ENCODE data around the gene GAREM2. TPM values are rescaled to one million over a fixed set of nuclear protein-coding genes. Genes with fewer than 3 reads are reported as not detected.

GAREM2 gene
- total and polyA plus RNA-seq, 11 donors: 0.42 to 4.1 (median 0.81) TPM

GRCh38 chr2:26190369-26190768 lies 17.5 kb downstream of the GAREM2 start:
- intact Hi-C loops (cut with DNase I): no loop called here
- no peak overlapping the region for H3K4me3 ChIP-seq
- H3K9me3 ChIP-seq: no peaks in the 10 kb centered on the region
- ATAC-seq (no peak), DNase-seq (no peak)
- no peaks in the 10 kb centered on the region for H3K27me3 ChIP-seq
- H3K36me3 ChIP-seq: peaks cover 0 to 61% (median 54%) of the 10 kb centered on the region in 9 donors
- WGBS, 4 donors: 77 to 83% (median 79%) methylated on average over 7 of the region's 7 CpGs
- peaks cover 0 to 12% (median 0%) of the 10 kb centered on the region in 12 donors for H3K4me1 ChIP-seq
- H3K27ac ChIP-seq: no peak overlapping the region
- no peak for TF ChIP-seq POLR2A (IDR thresholded peaks at IDR 0.05)
- no peak for TF ChIP-seq CTCF (IDR thresholded peaks at IDR 0.05)

- TF ChIP-seq POLR2A (IDR thresholded peaks at IDR 0.05) (no peak), CTCF (IDR thresholded peaks at IDR 0.05) (no peak)
- no peaks in the 10 kb centered on the region for H3K9me3 ChIP-seq
- DNase-seq (no peak), ATAC-seq (no peak)
- intact Hi-C loops (cut with DNase I): no loop called here
- no peaks in the 10 kb centered on the region for H3K27me3 ChIP-seq
- no peak overlapping the region for H3K4me3 ChIP-seq
- no peak overlapping the region for H3K27ac ChIP-seq
- 76 to 81% (median 77%) methylated on average over 20 of the region's 20 CpGs for WGBS, 4 donors
- peaks cover 0 to 73% (median 66%) of the 10 kb centered on the region in 9 donors for H3K36me3 ChIP-seq
- H3K4me1 ChIP-seq: peaks cover 0 to 4% (median 0%) of the 10 kb centered on the region in 12 donors
These were observed 18.6 kb downstream of the GAREM2 start for GRCh38 chr2:26191316-26192159.

GRCh38 chr2:26193578-26194231 lies 20.8 kb downstream of the GAREM2 start:
- no peaks in the 10 kb centered on the region for H3K27me3 ChIP-seq
- TF ChIP-seq CTCF (IDR thresholded peaks at IDR 0.05): no peak
- TF ChIP-seq POLR2A (IDR thresholded peaks at IDR 0.05): no peak
- no peak overlapping the region for H3K4me3 ChIP-seq
- ATAC-seq (no peak), DNase-seq (no peak)
- H3K9me3 ChIP-seq: no peaks in the 10 kb centered on the region
- peaks cover 0 to 9% (median 0%) of the 10 kb centered on the region in 12 donors for H3K4me1 ChIP-seq
- H3K36me3 ChIP-seq: peaks cover 0 to 95% (median 88%) of the 10 kb centered on the region in 9 donors
- intact Hi-C loops (cut with DNase I): no loop called here
- WGBS, 4 donors: 88 to 94% (median 93%) methylated on average over 10 of the region's 10 CpGs
- H3K27ac ChIP-seq: no peak overlapping the region

Data from heart left ventricle (tissue), 16 donors.